ENCODE results near the gene ZNF536. TPM values are rescaled to one million over a fixed set of nuclear protein-coding genes. Genes with fewer than 3 reads are reported as not detected.
"Not testable (repeated sequence)": the region's sequence is repeated elsewhere in the genome, so short reads cannot be mapped to it uniquely, and the experiment has no call there.

Gene ZNF536
- total RNA-seq, 4 donors from 2014 or later, result 4.3 to 7.6 (median 5.5) TPM

DNA sequence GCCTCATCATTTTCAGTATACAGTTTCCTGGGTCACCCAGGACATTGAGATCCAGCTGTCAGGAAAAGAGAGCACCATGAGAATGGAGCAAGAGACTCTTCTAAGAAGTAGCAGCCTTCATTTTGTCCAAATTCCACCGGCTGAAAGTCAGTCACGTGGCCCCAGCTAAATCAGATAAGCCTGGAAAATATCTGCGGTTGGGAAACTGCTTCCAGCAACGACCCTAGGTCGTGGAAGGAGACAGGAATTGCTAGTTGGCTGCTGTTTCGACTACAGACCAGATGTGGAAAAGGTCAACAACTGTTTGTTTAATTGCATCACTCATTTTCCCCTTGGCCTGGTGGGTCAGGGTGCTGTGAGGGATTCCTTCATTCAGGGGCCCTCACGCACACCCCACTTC lies 107.0 kb downstream of the ZNF536 start:
- H3K4me1 ChIP-seq, result no peaks in the 10 kb centered on the region
- ATAC-seq, result peak; percentile 31
- H3K27me3 ChIP-seq, result peaks cover 42% of the 10 kb centered on the region
- H3K27ac ChIP-seq, result peak overlapping the region in 1 of 4 donors; percentile 6
- TF ChIP-seq POLR2A (IDR thresholded peaks at IDR 0.05) (no peak), EP300 (IDR thresholded peaks at IDR 0.05) (no peak), POLR2AphosphoS5 (IDR thresholded peaks at IDR 0.05) (no peak)
- TF ChIP-seq, protein P1, sequence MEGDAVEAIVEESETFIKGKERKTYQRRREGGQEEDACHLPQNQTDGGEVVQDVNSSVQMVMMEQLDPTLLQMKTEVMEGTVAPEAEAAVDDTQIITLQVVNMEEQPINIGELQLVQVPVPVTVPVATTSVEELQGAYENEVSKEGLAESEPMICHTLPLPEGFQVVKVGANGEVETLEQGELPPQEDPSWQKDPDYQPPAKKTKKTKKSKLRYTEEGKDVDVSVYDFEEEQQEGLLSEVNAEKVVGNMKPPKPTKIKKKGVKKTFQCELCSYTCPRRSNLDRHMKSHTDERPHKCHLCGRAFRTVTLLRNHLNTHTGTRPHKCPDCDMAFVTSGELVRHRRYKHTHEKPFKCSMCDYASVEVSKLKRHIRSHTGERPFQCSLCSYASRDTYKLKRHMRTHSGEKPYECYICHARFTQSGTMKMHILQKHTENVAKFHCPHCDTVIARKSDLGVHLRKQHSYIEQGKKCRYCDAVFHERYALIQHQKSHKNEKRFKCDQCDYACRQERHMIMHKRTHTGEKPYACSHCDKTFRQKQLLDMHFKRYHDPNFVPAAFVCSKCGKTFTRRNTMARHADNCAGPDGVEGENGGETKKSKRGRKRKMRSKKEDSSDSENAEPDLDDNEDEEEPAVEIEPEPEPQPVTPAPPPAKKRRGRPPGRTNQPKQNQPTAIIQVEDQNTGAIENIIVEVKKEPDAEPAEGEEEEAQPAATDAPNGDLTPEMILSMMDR (IDR thresholded peaks at IDR 0.05), result no peak
- no peaks in the 10 kb centered on the region for H3K36me3 ChIP-seq
- H3K9me3 ChIP-seq, result peaks cover 0 to under 1% (median 0%) of the 10 kb centered on the region in 3 donors
- 21 to 26% methylated on average over 7 of the region's 7 CpGs for WGBS, 2 donors (ENCODE audit: low coverage in 1 of 2)
- H3K4me3 ChIP-seq, result no peak overlapping the region

DNA sequence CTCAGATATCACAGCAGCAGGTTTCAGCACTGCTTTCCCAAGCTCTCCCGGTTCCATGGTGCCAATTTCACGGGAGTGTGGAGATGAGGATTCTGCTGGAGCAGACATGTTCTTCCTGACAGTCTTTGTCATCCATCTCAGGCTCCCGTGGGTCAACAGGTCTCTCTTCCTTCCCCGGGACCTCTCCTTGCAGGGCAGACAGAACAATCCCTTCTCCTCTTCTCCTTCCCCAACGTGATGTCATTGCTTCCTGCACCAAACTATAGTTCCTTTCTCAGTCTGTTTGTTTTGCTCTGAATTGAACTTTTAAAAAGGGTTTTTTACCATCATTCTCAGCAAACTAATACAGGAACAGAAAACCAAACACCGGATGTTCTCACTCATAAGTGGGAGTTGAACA lies 107.9 kb downstream of the ZNF536 start:
- TF ChIP-seq POLR2AphosphoS5 (IDR thresholded peaks at IDR 0.05), result no peak
- no peak for TF ChIP-seq POLR2A (IDR thresholded peaks at IDR 0.05)
- TF ChIP-seq EP300 (IDR thresholded peaks at IDR 0.05), result no peak
- TF ChIP-seq, protein P1 (IDR thresholded peaks at IDR 0.05), result no peak
- H3K4me3 ChIP-seq, result no peak overlapping the region
- H3K27ac ChIP-seq, result peak overlapping the region in 1 of 4 donors; percentile 6
- H3K36me3 ChIP-seq, result no peaks in the 10 kb centered on the region
- no peaks in the 10 kb centered on the region for H3K4me1 ChIP-seq
- peaks cover 48% of the 10 kb centered on the region for H3K27me3 ChIP-seq
- no peaks in the 10 kb centered on the region for H3K9me3 ChIP-seq
- ATAC-seq, result no peak
- 24% methylated on average over 6 of the region's 6 CpGs; no CpG with 5 or more reads in 1 of the 2 donors for WGBS, 2 donors (ENCODE audit: low coverage in 1 of 2)

DNA sequence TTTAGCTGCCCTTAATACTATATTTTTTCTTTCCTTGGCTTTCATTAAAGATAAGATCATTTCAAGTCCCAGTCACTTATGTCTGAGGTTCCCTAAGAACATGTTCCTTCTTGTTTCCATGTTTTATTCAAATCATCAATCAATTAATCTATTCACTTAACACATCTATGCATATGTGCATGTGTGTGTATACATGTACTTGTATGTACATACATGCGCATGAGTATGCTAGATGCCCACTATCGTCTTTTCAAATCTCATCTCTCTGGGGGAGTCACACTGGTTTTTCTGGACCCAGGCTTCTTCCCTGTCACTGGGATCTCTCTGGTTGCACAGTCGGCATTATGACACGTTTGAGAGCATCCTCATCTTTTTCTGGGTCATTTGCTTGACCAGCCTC lies 108.9 kb downstream of the ZNF536 start:
- 82 to 83% methylated on average over 4 of the region's 4 CpGs for WGBS, 2 donors (ENCODE audit: low coverage in 1 of 2)
- Histone ChIP-seq H3K36me3 (no peaks in the 10 kb centered on the region), H3K27ac (no peak overlapping the region), H3K9me3 (no peaks in the 10 kb centered on the region), H3K27me3 (peaks cover 48% of the 10 kb centered on the region), H3K4me3 (no peak overlapping the region), H3K4me1 (no peaks in the 10 kb centered on the region)
- no peak for ATAC-seq
- TF ChIP-seq EP300 (IDR thresholded peaks at IDR 0.05) (no peak), POLR2AphosphoS5 (IDR thresholded peaks at IDR 0.05) (no peak), POLR2A (IDR thresholded peaks at IDR 0.05) (no peak)
- TF ChIP-seq, protein P1 (IDR thresholded peaks at IDR 0.05), result no peak

DNA sequence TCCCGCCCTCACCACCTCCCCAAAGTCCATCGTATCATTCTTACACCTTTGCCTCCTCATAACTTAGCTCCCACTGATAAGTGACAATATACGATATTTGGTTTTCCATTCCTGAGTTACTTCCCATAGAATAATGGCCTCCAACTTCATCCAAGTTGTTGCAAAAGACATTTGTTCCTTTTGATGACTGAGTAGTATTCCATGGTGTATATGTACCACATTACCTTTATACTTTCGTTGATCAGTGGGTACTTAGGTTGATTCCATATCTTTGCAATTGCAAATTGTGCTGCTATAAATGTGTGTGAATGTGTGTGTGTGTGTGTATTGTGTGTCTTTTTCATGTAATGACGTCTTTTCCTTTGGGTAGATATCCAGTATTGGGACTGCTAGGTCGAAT lies 109.6 kb downstream of the ZNF536 start:
- ATAC-seq, result no peak
- Histone ChIP-seq H3K9me3 (no peaks in the 10 kb centered on the region), H3K27me3 (peaks cover 48% of the 10 kb centered on the region), H3K4me3 (no peak overlapping the region), H3K4me1 (no peaks in the 10 kb centered on the region), H3K27ac (no peak overlapping the region), H3K36me3 (no peaks in the 10 kb centered on the region)
- TF ChIP-seq, protein P1 (IDR thresholded peaks at IDR 0.05), result no peak
- TF ChIP-seq POLR2A (IDR thresholded peaks at IDR 0.05), result no peak
- no peak for TF ChIP-seq EP300 (IDR thresholded peaks at IDR 0.05)
- no peak for TF ChIP-seq POLR2AphosphoS5 (IDR thresholded peaks at IDR 0.05)
- WGBS, 2 donors (ENCODE audit: low coverage in 1 of 2), result 87 to 97% methylated on average over 6 of the region's 6 CpGs

DNA sequence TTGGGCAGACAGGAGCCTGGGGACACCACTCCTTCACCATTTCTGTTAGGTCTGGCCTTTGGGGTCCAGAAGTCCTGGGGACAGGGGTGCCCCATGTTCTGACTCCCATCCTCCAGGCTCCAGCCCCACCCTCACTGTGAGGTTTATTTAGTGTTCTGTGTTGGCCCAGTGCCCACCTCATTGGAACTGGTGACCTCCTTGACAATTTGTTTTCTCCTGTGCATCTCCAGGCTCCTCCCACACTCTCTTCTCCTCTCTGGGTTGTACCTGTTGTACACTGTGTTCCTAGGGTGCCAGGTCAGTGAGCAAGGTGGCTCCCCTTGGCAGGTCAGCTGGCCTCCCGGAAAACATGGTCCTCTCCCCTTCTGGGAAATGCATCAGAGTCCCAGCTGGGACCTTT lies 110.8 kb downstream of the ZNF536 start:
- no peak for ATAC-seq
- Histone ChIP-seq H3K4me3 (no peak overlapping the region), H3K9me3 (no peaks in the 10 kb centered on the region), H3K36me3 (no peaks in the 10 kb centered on the region), H3K27me3 (peaks cover 41% of the 10 kb centered on the region), H3K4me1 (no peaks in the 10 kb centered on the region), H3K27ac (no peak overlapping the region)
- WGBS, 2 donors (ENCODE audit: low coverage in 1 of 2), result 67% methylated on average over 1 of the region's 1 CpG; no CpG with 5 or more reads in 1 of the 2 donors
- TF ChIP-seq EP300 (IDR thresholded peaks at IDR 0.05), result no peak
- TF ChIP-seq, protein P1 (IDR thresholded peaks at IDR 0.05), result no peak
- TF ChIP-seq POLR2A (IDR thresholded peaks at IDR 0.05), result no peak
- no peak for TF ChIP-seq POLR2AphosphoS5 (IDR thresholded peaks at IDR 0.05)

DNA sequence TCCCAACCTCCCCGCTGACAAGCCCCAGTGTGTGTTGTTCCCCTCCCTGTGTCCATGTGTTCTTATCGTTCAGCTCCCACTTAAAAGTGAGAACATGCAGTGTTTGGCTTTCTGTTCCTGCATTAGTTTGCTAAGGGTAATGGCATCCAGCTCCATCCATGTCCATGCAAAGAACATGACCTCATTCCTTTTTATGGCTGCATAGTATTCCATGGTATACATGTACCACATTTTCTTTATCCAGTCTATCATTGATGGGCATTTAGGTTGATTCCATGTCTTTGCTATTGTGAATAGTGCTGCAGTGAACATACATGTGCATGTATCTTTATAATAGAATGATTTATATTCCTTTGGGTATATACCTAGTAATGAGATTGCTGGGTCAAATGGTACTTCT lies 114.1 kb downstream of the ZNF536 start:
- 88 to 100% methylated on average over 1 to 2 of the region's 2 CpGs for WGBS, 2 donors (ENCODE audit: low coverage in 1 of 2)
- ATAC-seq, result not testable (repeated sequence)

More for the DNA sequence above, 114.1 kb downstream of the ZNF536 start:
- H3K27ac ChIP-seq, H3K9me3 ChIP-seq, H3K4me1 ChIP-seq, H3K4me3 ChIP-seq, H3K36me3 ChIP-seq: not testable (repeated sequence)
- H3K27me3 ChIP-seq, result peaks cover 38% of the 10 kb centered on the region
